HG03460 (cell line): ENCODE results near the gene KATNA1.

Experiments
- ATAC-seq: cut with Tn5 transposase; IDR thresholded peaks from one replicate; pipeline ENCODE4 v1.9.1; 2021; ENCODE audit not compliant: unreplicated experiment

Gene KATNA1

GRCh38 chr6:149614337-149614736 lies 34.2 kb downstream of the KATNA1 start:
- ATAC-seq: no peak

DNA sequence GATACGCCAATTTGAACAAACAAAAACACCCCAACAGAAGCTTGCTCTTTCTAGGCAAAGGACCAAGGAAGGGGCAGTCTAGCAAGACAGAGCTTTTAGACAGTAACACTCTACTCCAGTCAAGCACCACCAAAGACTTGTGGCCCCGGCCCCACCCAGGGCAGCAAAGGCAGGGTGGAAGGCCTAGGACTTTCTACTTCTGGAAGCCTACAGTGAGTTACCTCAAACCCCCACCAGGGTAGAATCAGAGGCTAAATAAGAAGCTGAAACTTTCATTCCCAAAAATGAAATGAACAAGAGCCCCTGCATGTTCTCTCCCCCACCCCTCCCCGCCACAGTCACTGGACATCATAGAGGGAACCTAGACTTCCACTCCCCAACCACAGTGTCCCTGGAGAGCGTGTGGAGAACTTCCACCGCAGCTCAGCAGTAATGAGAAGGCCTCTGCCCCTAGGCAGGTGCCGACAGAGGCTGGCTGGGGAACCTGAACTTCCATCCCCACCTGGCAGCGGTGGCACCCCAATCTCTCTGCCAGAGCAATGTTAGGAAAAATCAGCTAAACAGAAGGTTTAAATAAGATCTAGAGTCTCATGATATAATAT lies 40.0 kb downstream of the KATNA1 start:
- ATAC-seq: no peak

DNA sequence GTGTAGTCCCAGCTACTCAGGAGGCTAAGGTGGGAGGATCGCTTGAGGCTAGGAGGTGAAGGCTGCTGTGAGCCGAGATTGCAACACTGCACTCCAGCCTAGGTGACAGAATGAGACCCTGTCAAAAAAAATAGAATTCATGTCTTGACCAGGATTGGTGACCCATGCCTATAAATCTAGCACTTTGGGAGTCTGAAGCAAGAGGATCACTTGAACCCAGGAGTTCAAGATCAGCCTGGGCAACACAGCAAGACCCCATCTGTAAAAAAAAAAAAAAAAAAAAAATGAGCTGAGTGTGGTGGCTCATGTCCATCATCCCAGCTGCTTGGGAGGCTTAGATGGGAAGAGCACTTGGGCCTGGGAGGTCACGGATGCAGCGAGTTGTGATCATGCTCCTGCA lies 48.0 kb downstream of the KATNA1 start:
- no peak for ATAC-seq

- ATAC-seq: no peak
Observed at GRCh38 chr6:149593408-149593807, 55.1 kb downstream of the KATNA1 start.

DNA sequence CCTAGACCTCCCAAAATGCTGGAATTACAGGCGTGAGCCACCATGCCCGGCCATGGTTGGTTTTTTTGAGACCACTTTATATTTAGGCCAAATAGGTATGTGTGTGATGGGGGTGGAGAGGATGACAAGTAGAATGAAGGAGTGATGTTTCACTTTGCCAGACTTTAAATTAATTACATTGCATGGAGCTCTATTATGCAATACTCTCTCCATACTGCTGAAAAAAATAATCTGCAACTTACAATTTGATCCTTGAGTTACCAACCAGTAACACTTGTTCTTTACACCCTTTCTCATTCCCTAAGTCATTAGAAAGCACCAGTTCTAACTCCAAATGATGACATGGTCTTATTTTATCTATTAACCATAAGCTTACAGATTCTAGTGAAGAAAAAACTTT lies 55.5 kb downstream of the KATNA1 start:
- ATAC-seq: no peak

- ATAC-seq: no peak
Observed at GRCh38 chr6:149586149-149586548, 62.4 kb downstream of the KATNA1 start.

DNA sequence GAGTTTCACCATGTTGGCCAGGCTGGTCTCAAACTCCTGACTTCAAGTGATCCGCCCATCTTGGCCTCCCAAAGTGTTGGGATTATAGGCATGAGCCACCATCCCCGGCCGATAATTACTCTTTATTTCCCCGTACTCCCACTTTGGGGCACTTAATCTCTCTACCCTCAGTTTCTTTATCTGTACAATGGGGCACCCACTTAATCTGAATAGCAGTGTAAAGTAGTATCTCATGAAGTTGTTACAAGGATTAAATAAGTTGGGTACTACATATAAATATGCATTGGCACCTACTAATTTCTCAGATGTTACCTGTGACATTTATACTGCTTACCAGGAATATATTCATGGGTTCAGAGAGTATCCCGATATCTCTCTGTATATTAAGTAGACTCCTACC lies 67.2 kb downstream of the KATNA1 start:
- ATAC-seq: no peak

GRCh38 chr6:149580880-149581279 lies 67.6 kb downstream of the KATNA1 start:
- ATAC-seq: no peak

DNA sequence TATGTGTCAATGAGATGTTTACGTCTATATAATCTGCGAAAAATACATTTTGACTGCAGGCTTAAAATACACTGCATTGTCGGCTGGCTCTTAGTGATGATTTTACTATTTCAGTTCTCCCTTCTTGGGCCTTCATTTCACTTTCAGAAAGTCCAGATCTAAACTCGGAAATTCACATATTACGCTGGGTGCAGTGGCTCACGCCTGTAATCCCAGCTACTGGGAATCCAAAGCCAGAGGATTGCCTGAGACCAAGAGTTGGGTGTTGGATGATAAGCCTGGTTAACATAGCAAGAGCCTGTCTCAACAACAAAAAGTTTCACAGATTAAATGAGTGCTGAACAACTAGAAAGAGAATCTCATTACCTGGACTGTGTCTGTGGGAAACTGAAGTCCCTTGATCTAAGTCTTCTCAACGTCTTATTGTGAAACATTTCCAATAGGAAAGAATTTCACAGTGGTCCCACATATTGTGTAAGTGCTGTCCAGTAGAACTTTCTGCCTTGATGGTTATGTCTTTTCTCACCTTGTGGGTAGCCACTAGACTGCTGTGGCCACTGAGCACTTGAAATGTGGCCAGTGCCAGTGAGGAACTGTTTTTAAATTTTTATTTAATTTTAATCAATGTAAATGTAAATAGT lies 80.4 kb downstream of the KATNA1 start:
- ATAC-seq: no peak

DNA sequence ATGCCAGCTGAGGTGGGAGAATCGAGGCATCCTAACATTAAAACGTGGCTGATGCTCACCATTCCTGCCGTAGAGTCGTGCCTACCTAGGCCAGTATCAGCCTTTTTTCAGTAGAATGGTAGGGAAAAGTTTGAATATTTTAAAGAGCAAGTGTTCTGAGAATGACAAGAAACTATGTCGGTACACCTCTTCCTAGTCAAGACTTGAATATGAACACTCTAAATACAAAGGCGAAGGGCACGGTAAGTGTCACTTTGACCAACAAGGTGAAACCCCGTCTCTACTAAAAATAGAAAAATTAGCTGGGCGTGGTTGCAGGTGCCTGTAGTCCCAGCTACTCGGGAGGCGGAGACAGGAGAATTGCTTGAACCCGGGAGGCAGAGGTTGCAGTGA lies 81.3 kb downstream of the KATNA1 start:
- ATAC-seq: no peak

- peak; percentile 28 for ATAC-seq
Observed at GRCh38 chr6:149566410-149567193, 81.9 kb downstream of the KATNA1 start.

- ATAC-seq: peak; percentile 77
Observed at GRCh38 chr6:149565527-149566409, 82.7 kb downstream of the KATNA1 start, which contains the start of gene GINM1. Gene GINM1, plus strand, starts transcription at chr6:149566375. Its CDS starts 40 bp downstream, at chr6:149566415.

DNA sequence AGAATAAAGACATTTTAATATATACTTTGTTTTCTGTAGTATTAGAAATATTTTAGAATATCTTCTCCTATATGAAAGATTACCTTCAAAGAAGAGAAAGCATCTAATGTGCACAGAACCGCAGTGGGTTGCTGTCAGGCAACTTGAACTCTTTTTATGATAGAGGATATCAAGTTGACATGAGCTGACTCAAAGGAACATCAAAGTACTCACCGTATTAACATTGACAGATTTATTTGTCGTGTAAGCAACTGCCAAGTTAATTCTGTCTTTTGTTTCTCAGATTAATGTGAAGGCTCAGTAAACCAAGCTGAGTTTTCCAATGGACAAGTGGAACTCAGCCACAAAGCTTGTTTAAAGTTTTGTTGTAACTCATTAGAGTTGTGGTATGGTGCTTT lies 84.6 kb downstream of the KATNA1 start:
- no peak for ATAC-seq

GRCh38 chr6:149563203-149563927 lies 85.1 kb downstream of the KATNA1 start:
- no peak for ATAC-seq

GRCh38 chr6:149560736-149561135 lies 87.8 kb downstream of the KATNA1 start:
- no peak for ATAC-seq

GRCh38 chr6:149559389-149559788 lies 89.1 kb downstream of the KATNA1 start:
- no peak for ATAC-seq

- no peak for ATAC-seq
Observed at GRCh38 chr6:149558029-149558428, 90.5 kb downstream of the KATNA1 start.

GRCh38 chr6:149551920-149552319 lies 96.6 kb downstream of the KATNA1 start:
- no peak for ATAC-seq

DNA sequence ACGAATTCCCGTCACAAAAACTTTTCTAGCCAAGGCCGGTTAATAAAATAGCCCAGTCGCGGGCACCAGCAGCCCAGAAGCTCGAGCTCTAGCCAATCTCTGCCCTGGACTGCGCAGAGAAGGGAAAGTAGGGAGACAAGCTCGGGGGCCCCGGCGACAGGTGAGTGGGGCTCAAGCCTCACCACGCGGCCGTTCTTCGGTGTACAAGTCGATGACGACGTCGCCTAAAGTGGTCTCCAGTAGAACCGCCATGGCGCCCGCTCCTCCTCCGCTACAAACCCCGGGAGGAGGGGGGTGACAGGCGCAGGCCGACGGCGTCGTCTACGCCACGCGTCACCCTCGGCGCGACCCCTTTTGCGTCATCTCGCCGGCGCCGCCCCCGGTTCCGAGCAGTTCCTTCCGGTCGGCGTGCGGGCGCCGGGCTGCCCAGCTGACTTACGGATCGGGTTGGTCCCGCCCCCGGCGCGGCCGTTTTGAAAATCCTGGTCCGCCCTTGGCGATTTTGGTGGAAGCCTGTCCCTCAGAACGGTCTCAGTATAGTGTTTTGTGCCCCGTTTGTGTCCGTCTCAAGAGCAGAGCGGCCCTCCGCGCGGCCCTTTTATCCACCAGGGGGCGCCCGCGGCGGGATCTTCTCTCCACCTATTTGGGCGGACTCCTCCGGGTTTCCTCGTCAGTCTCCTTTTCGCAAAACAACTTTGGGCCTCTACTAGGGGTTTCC lies 102.6 kb downstream of the KATNA1 start, which contains the start of gene PPIL4:
PPIL4 (minus strand) TSS at position 290 of the 718 bp plus-strand sequence; CDS start at position 252, 38 bp downstream.
- peak; percentile 93 for ATAC-seq
